OCI-LY1 (cell line): ENCODE results near the gene EYS.

Experiments
- EZH2 ChIP-seq: fragments of 200-600 bp; sonication (generic), shearing (Covaris generic); IDR thresholded peaks from 2 replicates; pipeline ENCODE4 v1.8.0; 2017; ENCODE audit warnings: borderline replicate concordance, mixed run types, mild to moderate bottlenecking, antibody characterized with exemption, low read length, moderate library complexity, mixed read lengths
- TF ChIP-seq, protein P1 (sequence below): fragments of 200-600 bp; sonication (generic), shearing (Covaris generic); IDR thresholded peaks from 2 replicates; pipeline ENCODE4 v1.5.1; 2017; ENCODE audit warnings: mild to moderate bottlenecking, antibody characterized with exemption, low read length, moderate library complexity, mixed read lengths

DNA sequence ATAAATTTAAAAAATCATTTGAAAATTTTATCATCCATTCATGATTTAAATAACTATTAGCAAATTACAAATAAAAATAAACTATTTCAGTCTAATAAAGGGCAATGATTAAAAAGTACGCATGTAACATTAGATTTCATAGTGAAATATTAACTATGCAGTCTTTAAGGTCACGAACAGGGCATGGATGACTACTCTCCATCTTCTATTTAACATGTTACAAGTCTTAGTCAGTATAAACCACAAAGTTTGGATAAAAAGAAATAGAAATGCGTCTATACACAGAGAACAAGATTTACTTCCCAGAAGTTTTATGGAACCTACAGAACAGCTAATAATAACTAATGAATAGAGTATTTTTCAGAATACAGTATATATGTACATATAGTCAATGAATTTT, 1016.0 kb downstream of the EYS start:
- TF ChIP-seq, protein P1, sequence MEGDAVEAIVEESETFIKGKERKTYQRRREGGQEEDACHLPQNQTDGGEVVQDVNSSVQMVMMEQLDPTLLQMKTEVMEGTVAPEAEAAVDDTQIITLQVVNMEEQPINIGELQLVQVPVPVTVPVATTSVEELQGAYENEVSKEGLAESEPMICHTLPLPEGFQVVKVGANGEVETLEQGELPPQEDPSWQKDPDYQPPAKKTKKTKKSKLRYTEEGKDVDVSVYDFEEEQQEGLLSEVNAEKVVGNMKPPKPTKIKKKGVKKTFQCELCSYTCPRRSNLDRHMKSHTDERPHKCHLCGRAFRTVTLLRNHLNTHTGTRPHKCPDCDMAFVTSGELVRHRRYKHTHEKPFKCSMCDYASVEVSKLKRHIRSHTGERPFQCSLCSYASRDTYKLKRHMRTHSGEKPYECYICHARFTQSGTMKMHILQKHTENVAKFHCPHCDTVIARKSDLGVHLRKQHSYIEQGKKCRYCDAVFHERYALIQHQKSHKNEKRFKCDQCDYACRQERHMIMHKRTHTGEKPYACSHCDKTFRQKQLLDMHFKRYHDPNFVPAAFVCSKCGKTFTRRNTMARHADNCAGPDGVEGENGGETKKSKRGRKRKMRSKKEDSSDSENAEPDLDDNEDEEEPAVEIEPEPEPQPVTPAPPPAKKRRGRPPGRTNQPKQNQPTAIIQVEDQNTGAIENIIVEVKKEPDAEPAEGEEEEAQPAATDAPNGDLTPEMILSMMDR, result no peak
- no peak for TF ChIP-seq EZH2
